Osteoblast (primary cell): ENCODE measurements around the gene RPRD1A. TPM values are rescaled to one million over a fixed set of nuclear protein-coding genes. Genes with fewer than 3 reads are reported as not detected.

Source experiments
- DNase-seq: peaks from one replicate; pipeline ENCODE4 v3.0.0; 2011; ENCODE audit warnings: low spot score, mixed read lengths; ENCODE audit not compliant: insufficient read length; ENCODE audit errors: missing footprints
- H2AFZ ChIP-seq: 2 replicates; pipeline ENCODE4 v1.6.0; 2011; ENCODE audit warnings: mild to moderate bottlenecking, low read length
- H3K27ac ChIP-seq: 2 replicates; pipeline ENCODE4 v1.5.1; 2011; ENCODE audit warnings: mild to moderate bottlenecking, low read depth, low read length, moderate library complexity
- H3K27me3 ChIP-seq: 2 replicates; pipeline ENCODE4 v1.6.0; 2012; ENCODE audit warnings: mild to moderate bottlenecking, control low read depth, inconsistent platforms, low read length, moderate library complexity; ENCODE audit not compliant: insufficient read depth
- H3K36me3 ChIP-seq: 2 replicates; pipeline ENCODE4 v1.5.1; 2011; ENCODE audit warnings: mild to moderate bottlenecking, low read length, control low read depth, moderate library complexity; ENCODE audit not compliant: insufficient read depth
- H3K4me1 ChIP-seq: 2 replicates; pipeline ENCODE4 v1.5.1; 2011; ENCODE audit warnings: mild to moderate bottlenecking, low read length, control low read depth, moderate library complexity; ENCODE audit not compliant: insufficient read depth
- H3K4me2 ChIP-seq: 2 replicates; pipeline ENCODE4 v1.6.0; 2011; ENCODE audit warnings: mild to moderate bottlenecking, low read length; ENCODE audit not compliant: insufficient read depth
- H3K4me3 ChIP-seq: fragments of 200-600 bp; sonication (generic); 3 replicates; pipeline ENCODE4 v1.5.1; 2012; ENCODE audit warnings: mild to moderate bottlenecking, low read length, inconsistent platforms; ENCODE audit not compliant: insufficient read depth
- H3K79me2 ChIP-seq: 2 replicates; pipeline ENCODE4 v1.6.0; 2012; ENCODE audit warnings: mild to moderate bottlenecking, low read length, control low read depth, inconsistent platforms; ENCODE audit not compliant: insufficient read depth
- H3K9me3 ChIP-seq: 2 replicates; pipeline ENCODE4 v1.5.1; 2011; ENCODE audit warnings: low read depth, low read length, control low read depth
- H4K20me1 ChIP-seq: 2 replicates; pipeline ENCODE4 v1.6.0; 2012; ENCODE audit warnings: mild to moderate bottlenecking, low read length, control low read depth; ENCODE audit not compliant: insufficient read depth
- total RNA-seq: library from RNA; depleted of rRNA; stranded (reverse); fragments of >200 nt; gene quantifications from 2 replicates; pipeline ENCODE4 v1.2.3, GENCODE V29; 2012
- TF ChIP-seq, protein P1 (sequence below): IDR thresholded peaks from 2 replicates; pipeline ENCODE4 v1.5.1; 2011; ENCODE audit warnings: mild to moderate bottlenecking, low read depth, low read length, moderate library complexity; ENCODE audit errors: extremely low read depth

The RPRD1A gene
- total RNA-seq, 1 donor = 36.2 TPM

- TF ChIP-seq, protein P1, sequence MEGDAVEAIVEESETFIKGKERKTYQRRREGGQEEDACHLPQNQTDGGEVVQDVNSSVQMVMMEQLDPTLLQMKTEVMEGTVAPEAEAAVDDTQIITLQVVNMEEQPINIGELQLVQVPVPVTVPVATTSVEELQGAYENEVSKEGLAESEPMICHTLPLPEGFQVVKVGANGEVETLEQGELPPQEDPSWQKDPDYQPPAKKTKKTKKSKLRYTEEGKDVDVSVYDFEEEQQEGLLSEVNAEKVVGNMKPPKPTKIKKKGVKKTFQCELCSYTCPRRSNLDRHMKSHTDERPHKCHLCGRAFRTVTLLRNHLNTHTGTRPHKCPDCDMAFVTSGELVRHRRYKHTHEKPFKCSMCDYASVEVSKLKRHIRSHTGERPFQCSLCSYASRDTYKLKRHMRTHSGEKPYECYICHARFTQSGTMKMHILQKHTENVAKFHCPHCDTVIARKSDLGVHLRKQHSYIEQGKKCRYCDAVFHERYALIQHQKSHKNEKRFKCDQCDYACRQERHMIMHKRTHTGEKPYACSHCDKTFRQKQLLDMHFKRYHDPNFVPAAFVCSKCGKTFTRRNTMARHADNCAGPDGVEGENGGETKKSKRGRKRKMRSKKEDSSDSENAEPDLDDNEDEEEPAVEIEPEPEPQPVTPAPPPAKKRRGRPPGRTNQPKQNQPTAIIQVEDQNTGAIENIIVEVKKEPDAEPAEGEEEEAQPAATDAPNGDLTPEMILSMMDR = no peak
- Histone ChIP-seq H3K4me1 (peaks cover 16% of the 10 kb centered on the region), H3K9me3 (no peaks in the 10 kb centered on the region), H3K27me3 (no peaks in the 10 kb centered on the region), H3K4me2 (no peak overlapping the region), H3K79me2 (no peaks in the 10 kb centered on the region), H3K4me3 (no peak overlapping the region), H3K36me3 (peaks cover 34% of the 10 kb centered on the region), H4K20me1 (no peaks in the 10 kb centered on the region), H2AFZ (no peak overlapping the region), H3K27ac (peak overlapping the region; percentile 64)
- DNase-seq = no peak
Measured at GRCh38 chr18:35982409-35983114, 84.8 kb downstream of the RPRD1A start.

- no peaks in the 10 kb centered on the region for H3K9me3 ChIP-seq
Measured at GRCh38 chr18:35979112-35979511, 88.2 kb downstream of the RPRD1A start.

DNA sequence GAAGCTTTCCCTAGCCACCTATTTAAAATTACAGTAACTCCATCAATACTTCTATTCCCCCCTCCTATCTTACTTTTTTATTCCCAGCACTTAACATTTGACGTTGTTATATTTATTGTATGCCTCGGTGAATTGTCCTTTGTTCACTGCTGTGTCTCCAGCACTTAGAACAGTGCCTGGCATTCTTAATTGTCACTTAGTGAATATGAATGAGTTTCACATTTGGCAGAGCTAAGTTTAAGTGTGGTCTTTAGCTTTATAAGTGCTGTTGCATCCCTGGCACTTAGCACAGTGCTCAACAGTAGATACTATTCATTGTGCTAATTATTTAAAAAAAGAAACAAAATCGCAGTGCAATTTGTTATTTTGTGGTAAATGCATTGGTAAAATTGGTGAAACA is 93.2 kb downstream of the RPRD1A start:
- H3K4me3 ChIP-seq = no peak overlapping the region
- H3K27ac ChIP-seq = no peak overlapping the region
- H4K20me1 ChIP-seq = no peaks in the 10 kb centered on the region
- TF ChIP-seq, protein P1 = no peak
- no peaks in the 10 kb centered on the region for H3K27me3 ChIP-seq
- H3K4me2 ChIP-seq = peak overlapping the region; percentile 92
- H3K9me3 ChIP-seq = no peaks in the 10 kb centered on the region
- H3K79me2 ChIP-seq = peaks cover 28% of the 10 kb centered on the region
- DNase-seq = no peak
- H2AFZ ChIP-seq = no peak overlapping the region
- H3K4me1 ChIP-seq = peaks cover 24% of the 10 kb centered on the region
- H3K36me3 ChIP-seq = peaks cover 49% of the 10 kb centered on the region

More at GRCh38 chr18:35979112-35979511, 88.2 kb downstream of the RPRD1A start:
- H3K4me3 ChIP-seq = no peak overlapping the region
- no peak overlapping the region for H2AFZ ChIP-seq
- peaks cover 63% of the 10 kb centered on the region for H3K36me3 ChIP-seq
- no peak overlapping the region for H3K27ac ChIP-seq
- no peak for DNase-seq
- no peaks in the 10 kb centered on the region for H4K20me1 ChIP-seq
- H3K79me2 ChIP-seq = peaks cover 4% of the 10 kb centered on the region
- peaks cover 12% of the 10 kb centered on the region for H3K4me1 ChIP-seq
- no peaks in the 10 kb centered on the region for H3K27me3 ChIP-seq
- no peak overlapping the region for H3K4me2 ChIP-seq
- TF ChIP-seq, protein P1 = no peak

- H4K20me1 ChIP-seq = no peaks in the 10 kb centered on the region
- no peaks in the 10 kb centered on the region for H3K9me3 ChIP-seq
- DNase-seq = no peak
- H3K27ac ChIP-seq = no peak overlapping the region
- peak overlapping the region; percentile 92 for H3K4me2 ChIP-seq
- H3K79me2 ChIP-seq = peaks cover 28% of the 10 kb centered on the region
- no peaks in the 10 kb centered on the region for H3K27me3 ChIP-seq
- H2AFZ ChIP-seq = no peak overlapping the region
- peak overlapping the region; percentile 83 for H3K4me3 ChIP-seq
- TF ChIP-seq, protein P1 = no peak
- H3K36me3 ChIP-seq = peaks cover 43% of the 10 kb centered on the region
- peaks cover 24% of the 10 kb centered on the region for H3K4me1 ChIP-seq
Measured at GRCh38 chr18:35973650-35974049, 93.7 kb downstream of the RPRD1A start.
